Heart left ventricle (tissue), 16 donors: Measurements from ENCODE around the gene HUNK. TPM values are rescaled to one million over a fixed set of nuclear protein-coding genes. Genes with fewer than 3 reads are reported as not detected.

Source experiments
- ATAC-seq, 4 donors: fragments of 200-7000 bp; cut with Tn5 transposase; one replicate each; pipeline ENCODE4 v1.9.1; 2020 to 2022; ENCODE audit warnings: moderate library complexity in 4 of 4, mild to moderate bottlenecking in 3 of 4, moderate number of reproducible peaks in 1 of 4
- DNase-seq, 5 donors: peaks; one replicate each; pipeline ENCODE4 v3.0.0-alpha.2; 2020
- H3K27ac ChIP-seq, 12 donors: fragments of 200-600 bp; sonication (generic) in 4 of 12; one replicate each; pipeline versions ENCODE4 v1.5.0 to v1.8.0; 2016 to 2022; ENCODE audit warnings: mild to moderate bottlenecking in 2 of 12
- H3K27me3 ChIP-seq, 9 donors: fragments of 200-600 bp; sonication (generic) in 2 of 9; one replicate each; pipeline versions ENCODE4 v1.5.1 to v1.8.0; 2016 to 2022; ENCODE audit warnings: mild to moderate bottlenecking in 3 of 9
- H3K36me3 ChIP-seq, 9 donors: fragments of 200-600 bp; sonication (generic) in 2 of 9; one replicate each; pipeline versions ENCODE4 v1.5.0 to v1.8.0; 2018 to 2022; ENCODE audit warnings: mild to moderate bottlenecking in 2 of 9
- H3K4me1 ChIP-seq, 12 donors: fragments of 200-600 bp; sonication (generic) in 4 of 12; one replicate each; pipeline versions ENCODE4 v1.5.0 to v1.8.0; 2016 to 2022; ENCODE audit warnings: mild to moderate bottlenecking in 3 of 12
- H3K4me3 ChIP-seq, 12 donors: fragments of 200-600 bp; sonication (generic) in 4 of 12; one replicate each; pipeline versions ENCODE4 v1.5.0 to v1.8.0; 2017 to 2022; ENCODE audit warnings: mild to moderate bottlenecking in 9 of 12, moderate library complexity in 4 of 12
- H3K9me3 ChIP-seq, 12 donors: fragments of 200-600 bp; sonication (generic) in 4 of 12; one replicate each; pipeline versions ENCODE4 v1.5.0 to v1.8.0; 2016 to 2022; ENCODE audit warnings: mild to moderate bottlenecking in 1 of 12
- POLR2A ChIP-seq, 2 donors: fragments of 450-650 bp; IDR thresholded peaks; one replicate each; pipeline ENCODE4 v1.6.1; 2017; ENCODE audit warnings: antibody characterized with exemption in 2 of 2, mild to moderate bottlenecking in 2 of 2, moderate library complexity in 2 of 2
- WGBS, 4 donors: extraction: QIAGEN DNeasy Blood & Tissue Kit in 2 of 4; methylation state at CpG; one replicate each; pipeline versions ENCODE4 v1.1.5 to v1.1.7; 2013 to 2018; 5-methylcytosine and 5-hydroxymethylcytosine counted together
- intact Hi-C, 10 donors: fragments of 100-400 bp; cut with DNase I; formaldehyde crosslinking; loops; one replicate each; pipeline versions ENCODE4 v1.11.1 to v1.14.2; 2022
- polyA plus RNA-seq, 2 donors: library from polyadenylated mRNA; stranded (reverse); fragments of 200-250 nt; gene quantifications; one replicate each; pipeline ENCODE4 v1.2.3, GENCODE V29; 2013
- total RNA-seq, 9 donors: library from RNA; depleted of rRNA in 2 of 9; stranded (reverse); fragments of >200 nt in 2 of 9; fragmentation: NEBNext Ultra II Directional in 3 of 9; extraction: Animal tissue kit (Norgen Biotek cat#: 25700) in 3 of 9; gene quantifications; one replicate each; pipeline versions ENCODE4 v1.1.0 to v1.2.4, GENCODE V29; 2016 to 2023
- TF ChIP-seq, protein P1 (sequence below), 12 donors: fragments of 200-600 bp; sonication (generic) in 4 of 12; IDR thresholded peaks; one replicate each; pipeline versions ENCODE4 v1.5.0 to v1.8.0; 2018 to 2022; ENCODE audit warnings: antibody characterized with exemption in 12 of 12, mild to moderate bottlenecking in 5 of 12
- donor health status: ischemic (EF 13 %, LVEDD 7.1; RV severe dilation, severe dysfunction).
- donor health status: healthy with polysubstance abuse.
- donor health status: DM: no; HTN: yes; CAD: no.
- donor health status: DM: no; HTN: no; CAD: no.
- donor health status: ischemic (EF 25% LVEDD 6.9; RV normal size, moderate dysfunction).
- donor health status: ischemic (EF 25% LVEDD 5.7; RV mildly dilated, moderate dysfunction).
- donor health status: healthy.
- donor health status: DM: yes; HTN: yes; CAD: no.
- donor health status: ischemic (EF 35%, LVEDD 5.7; RV mildly dilated, moderate dysfunction).
- donor health status: nonischemic (EF 11% LVEDD 7.7; RV severe dilation, severe dysfunction).
- donor health status: DM: yes; HTN: yes; CAD: no.
- donor health status: PGD.
- donor health status: ischemic (EF 29% LVEDD 5.4; RV normal size, mild dysfunction).
- donor health status: nonischemic (EF 23%, LVEDD 6.1; RV moderate dilation, normal function).

Gene HUNK
- total and polyA plus RNA-seq, 11 donors: 0.02 to 1.4 (median 0.22) TPM

DNA sequence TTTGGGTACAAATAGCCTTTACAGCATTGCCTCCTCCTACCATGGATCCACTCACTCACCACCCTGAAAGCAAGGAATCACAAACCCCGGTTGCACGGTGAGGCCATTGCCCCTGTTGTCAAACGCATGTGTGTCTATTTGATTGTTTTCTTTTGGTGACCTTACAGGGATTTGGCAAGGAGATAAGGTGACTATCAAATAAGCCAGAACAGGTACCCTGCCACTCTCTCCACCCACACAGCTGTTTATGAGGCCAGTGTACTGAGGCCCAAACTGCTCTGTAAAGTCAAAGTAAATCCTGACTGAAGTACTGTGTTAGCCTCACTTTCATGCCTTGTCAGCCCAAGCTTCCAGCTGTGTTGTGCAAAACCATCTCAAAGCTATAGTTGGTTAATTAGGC is 136.4 kb downstream of the HUNK start:
- WGBS, 4 donors: 58 to 84% (median 78%) methylated on average over 3 of the region's 3 CpGs
- TF ChIP-seq, protein P1, sequence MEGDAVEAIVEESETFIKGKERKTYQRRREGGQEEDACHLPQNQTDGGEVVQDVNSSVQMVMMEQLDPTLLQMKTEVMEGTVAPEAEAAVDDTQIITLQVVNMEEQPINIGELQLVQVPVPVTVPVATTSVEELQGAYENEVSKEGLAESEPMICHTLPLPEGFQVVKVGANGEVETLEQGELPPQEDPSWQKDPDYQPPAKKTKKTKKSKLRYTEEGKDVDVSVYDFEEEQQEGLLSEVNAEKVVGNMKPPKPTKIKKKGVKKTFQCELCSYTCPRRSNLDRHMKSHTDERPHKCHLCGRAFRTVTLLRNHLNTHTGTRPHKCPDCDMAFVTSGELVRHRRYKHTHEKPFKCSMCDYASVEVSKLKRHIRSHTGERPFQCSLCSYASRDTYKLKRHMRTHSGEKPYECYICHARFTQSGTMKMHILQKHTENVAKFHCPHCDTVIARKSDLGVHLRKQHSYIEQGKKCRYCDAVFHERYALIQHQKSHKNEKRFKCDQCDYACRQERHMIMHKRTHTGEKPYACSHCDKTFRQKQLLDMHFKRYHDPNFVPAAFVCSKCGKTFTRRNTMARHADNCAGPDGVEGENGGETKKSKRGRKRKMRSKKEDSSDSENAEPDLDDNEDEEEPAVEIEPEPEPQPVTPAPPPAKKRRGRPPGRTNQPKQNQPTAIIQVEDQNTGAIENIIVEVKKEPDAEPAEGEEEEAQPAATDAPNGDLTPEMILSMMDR (IDR thresholded peaks at IDR 0.05): no peak
- TF ChIP-seq POLR2A (IDR thresholded peaks at IDR 0.05): no peak

DNA sequence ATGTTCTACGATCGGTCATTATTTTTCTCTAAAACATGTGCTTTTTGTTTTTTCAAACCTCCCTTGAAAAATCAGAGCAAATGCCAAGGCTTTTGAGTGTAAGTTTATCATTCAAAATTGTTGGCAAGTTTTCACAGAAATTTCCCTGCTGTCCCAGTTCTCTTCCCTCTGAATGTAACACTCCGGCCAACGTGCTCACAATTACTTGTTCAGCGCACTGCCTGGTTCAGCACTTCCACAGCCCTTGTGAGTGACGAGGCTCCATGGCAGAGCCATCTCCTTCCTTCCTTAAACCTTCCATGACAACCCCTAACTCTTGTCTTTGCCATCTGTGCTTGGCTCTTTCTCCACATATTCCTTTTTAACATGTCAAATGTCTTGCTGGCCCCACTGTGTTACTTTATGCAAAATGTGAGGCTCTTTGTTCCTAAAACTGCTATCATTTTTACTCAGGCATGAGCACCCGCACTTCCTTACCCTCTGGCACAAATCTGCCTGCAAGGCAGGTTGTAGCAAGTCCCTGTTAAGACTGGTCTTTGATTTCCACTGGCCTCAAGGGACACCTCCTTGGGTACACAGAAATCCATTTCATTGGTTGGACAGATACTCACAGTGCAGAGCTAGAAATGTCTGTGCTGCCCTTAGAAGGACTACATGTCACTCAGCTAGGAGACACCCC is 142.8 kb downstream of the HUNK start:
- H3K36me3 ChIP-seq: no peaks in the 10 kb centered on the region
- WGBS, 4 donors: 66 to 74% (median 70%) methylated on average over 7 of the region's 7 CpGs
- H3K9me3 ChIP-seq: no peaks in the 10 kb centered on the region
- TF ChIP-seq, protein P1 (IDR thresholded peaks at IDR 0.05): no peak
- no peak for TF ChIP-seq POLR2A (IDR thresholded peaks at IDR 0.05)
- H3K4me3 ChIP-seq: no peak overlapping the region
- no peak for DNase-seq
- no peaks in the 10 kb centered on the region for H3K4me1 ChIP-seq
- ATAC-seq: no peak
- H3K27me3 ChIP-seq: no peaks in the 10 kb centered on the region
- H3K27ac ChIP-seq: no peak overlapping the region
- intact Hi-C loops: no loop called here

More for the DNA sequence above, 136.4 kb downstream of the HUNK start:
- Histone ChIP-seq H3K4me3 (no peak overlapping the region), H3K27me3 (no peaks in the 10 kb centered on the region), H3K4me1 (no peaks in the 10 kb centered on the region), H3K36me3 (no peaks in the 10 kb centered on the region), H3K27ac (no peak overlapping the region), H3K9me3 (peaks cover 0 to 4% (median 0%) of the 10 kb centered on the region in 12 donors)
- no peak for ATAC-seq
- intact Hi-C loops: no loop called here
- DNase-seq: no peak

DNA sequence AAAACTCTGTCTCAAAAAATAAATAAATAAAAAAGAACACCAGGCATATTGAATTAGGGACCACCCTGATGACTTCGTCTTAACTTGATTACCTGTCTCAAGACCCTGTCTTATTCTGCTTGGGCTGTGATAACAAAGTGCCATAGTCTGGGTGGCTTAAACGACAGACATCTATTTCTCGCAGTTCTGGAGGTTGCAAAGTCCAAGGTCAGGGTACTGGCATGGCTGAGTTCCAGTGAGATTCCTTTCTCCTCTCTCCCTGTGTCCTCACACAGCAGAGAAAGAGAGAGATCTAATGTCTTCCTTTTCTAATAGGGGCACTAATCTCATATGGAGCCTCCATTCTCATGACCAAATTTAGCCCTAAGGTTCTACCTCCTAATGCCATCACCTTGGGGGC is 145.6 kb downstream of the HUNK start:
- 89 to 95% (median 93%) methylated on average over 3 of the region's 3 CpGs for WGBS, 4 donors
- TF ChIP-seq POLR2A (IDR thresholded peaks at IDR 0.05): no peak
- TF ChIP-seq, protein P1 (IDR thresholded peaks at IDR 0.05): no peak
- intact Hi-C loops: no loop called here

DNA sequence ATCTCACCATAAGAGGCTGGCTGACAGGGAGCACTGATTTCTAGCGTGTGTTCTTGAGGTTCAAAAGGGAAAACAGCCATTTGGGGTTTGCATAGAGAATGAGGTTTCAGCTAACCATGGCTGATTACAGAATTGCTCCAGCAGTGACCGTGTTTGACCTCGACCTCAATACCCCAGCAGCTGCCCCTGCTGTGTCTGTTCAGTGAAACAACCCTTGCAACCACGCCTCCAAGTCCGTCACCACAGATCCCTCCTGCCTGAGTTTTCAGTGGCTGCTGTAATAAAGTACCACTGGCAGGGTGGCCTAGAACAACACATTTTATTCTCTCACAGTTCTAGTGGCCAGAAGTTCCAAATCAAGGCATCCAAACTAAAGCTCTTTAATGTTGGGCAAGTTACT is 147.7 kb downstream of the HUNK start:
- intact Hi-C loops: no loop called here
- H3K36me3 ChIP-seq: no peaks in the 10 kb centered on the region
- no peak for DNase-seq
- H3K4me1 ChIP-seq: peaks cover 0 to 11% (median 5%) of the 10 kb centered on the region in 12 donors
- no peak for ATAC-seq
- H3K9me3 ChIP-seq: no peaks in the 10 kb centered on the region
- WGBS, 4 donors: 69 to 83% (median 77%) methylated on average over 4 to 5 of the region's 5 CpGs
- H3K27ac ChIP-seq: no peak overlapping the region
- H3K27me3 ChIP-seq: no peaks in the 10 kb centered on the region
- H3K4me3 ChIP-seq: no peak overlapping the region
- TF ChIP-seq, protein P1 (IDR thresholded peaks at IDR 0.05): no peak
- no peak for TF ChIP-seq POLR2A (IDR thresholded peaks at IDR 0.05)

More for the DNA sequence above, 145.6 kb downstream of the HUNK start:
- ATAC-seq (no peak), DNase-seq (no peak)
- Histone ChIP-seq H3K4me1 (peaks cover 0 to 11% (median 5%) of the 10 kb centered on the region in 12 donors), H3K27ac (no peak overlapping the region), H3K9me3 (no peaks in the 10 kb centered on the region), H3K27me3 (no peaks in the 10 kb centered on the region), H3K4me3 (no peak overlapping the region), H3K36me3 (no peaks in the 10 kb centered on the region)
